Esophagus squamous epithelium (tissue), 4 donors: ENCODE results near the gene EGFL6.

Source experiments
- POLR2A ChIP-seq, 4 donors: fragments of 450-650 bp; IDR thresholded peaks; one replicate each; pipeline ENCODE4 v1.6.1; 2017; ENCODE audit warnings: antibody characterized with exemption in 4 of 4, mild to moderate bottlenecking in 4 of 4, moderate library complexity in 3 of 4
- TF ChIP-seq, protein P1 (sequence below), 6 experiments: fragments of 450-650 bp in 4 of 6; fragments of 200-600 bp in 2 of 6; sonication (generic) in 2 of 6; IDR thresholded peaks; one replicate each; pipeline ENCODE4 v1.5.1; 2016 to 2019; ENCODE audit warnings: antibody characterized with exemption in 6 of 6, mild to moderate bottlenecking in 4 of 6, moderate library complexity in 4 of 6

DNA sequence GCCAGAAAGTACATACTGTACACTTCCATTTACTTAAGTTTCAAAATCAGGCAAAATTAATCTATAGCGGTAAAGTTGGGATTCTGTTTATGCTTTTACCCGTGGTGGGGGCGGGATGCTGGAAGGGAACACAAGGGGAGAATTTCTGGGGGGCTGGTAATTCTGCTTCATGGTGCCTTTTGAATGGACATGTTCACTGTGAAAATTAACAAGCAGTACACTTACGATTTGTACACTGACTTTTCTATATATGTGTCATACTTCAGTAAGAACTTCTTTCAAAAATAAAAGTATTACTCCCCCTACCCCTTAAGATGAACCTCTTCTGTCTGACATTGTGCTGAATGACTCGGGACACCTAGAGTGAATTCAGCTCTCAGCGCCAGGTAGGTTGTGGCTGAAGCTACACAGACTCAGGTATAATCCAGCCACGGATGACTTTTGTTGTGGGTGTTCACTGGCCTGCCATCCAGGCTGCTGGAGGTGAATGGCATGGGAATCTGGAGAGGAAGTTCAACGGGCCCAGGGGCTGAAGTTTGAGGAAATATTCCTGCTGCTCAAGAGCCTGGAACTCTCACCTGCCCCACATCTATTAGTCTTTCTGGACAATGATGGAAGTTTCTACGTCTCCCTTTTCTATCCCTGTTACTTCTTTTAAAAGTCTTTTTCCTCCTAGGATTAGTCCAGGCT is 76.2 kb downstream of the EGFL6 start:
- TF ChIP-seq, protein P1, sequence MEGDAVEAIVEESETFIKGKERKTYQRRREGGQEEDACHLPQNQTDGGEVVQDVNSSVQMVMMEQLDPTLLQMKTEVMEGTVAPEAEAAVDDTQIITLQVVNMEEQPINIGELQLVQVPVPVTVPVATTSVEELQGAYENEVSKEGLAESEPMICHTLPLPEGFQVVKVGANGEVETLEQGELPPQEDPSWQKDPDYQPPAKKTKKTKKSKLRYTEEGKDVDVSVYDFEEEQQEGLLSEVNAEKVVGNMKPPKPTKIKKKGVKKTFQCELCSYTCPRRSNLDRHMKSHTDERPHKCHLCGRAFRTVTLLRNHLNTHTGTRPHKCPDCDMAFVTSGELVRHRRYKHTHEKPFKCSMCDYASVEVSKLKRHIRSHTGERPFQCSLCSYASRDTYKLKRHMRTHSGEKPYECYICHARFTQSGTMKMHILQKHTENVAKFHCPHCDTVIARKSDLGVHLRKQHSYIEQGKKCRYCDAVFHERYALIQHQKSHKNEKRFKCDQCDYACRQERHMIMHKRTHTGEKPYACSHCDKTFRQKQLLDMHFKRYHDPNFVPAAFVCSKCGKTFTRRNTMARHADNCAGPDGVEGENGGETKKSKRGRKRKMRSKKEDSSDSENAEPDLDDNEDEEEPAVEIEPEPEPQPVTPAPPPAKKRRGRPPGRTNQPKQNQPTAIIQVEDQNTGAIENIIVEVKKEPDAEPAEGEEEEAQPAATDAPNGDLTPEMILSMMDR (IDR thresholded peaks at IDR 0.05), result no peak
- no peak for TF ChIP-seq POLR2A (IDR thresholded peaks at IDR 0.05)
